ENCODE results near the gene CEBPZ.

- no peak for TF ChIP-seq POLR2A (IDR thresholded peaks at IDR 0.05)
- TF ChIP-seq CTCF (IDR thresholded peaks at IDR 0.05): no peak
These were observed 42.8 kb downstream of the CEBPZ start, which contains the start of gene SULT6B1 for GRCh38 chr2:37188570-37188969.

Data from suprapubic skin (tissue), 3 donors.